GM21576 (cell line): ENCODE data around the gene PLEKHA4.
"Not testable (repeated sequence)": the region's sequence is repeated elsewhere in the genome, so short reads cannot be mapped to it uniquely, and the experiment has no call there.

Source experiments
- ATAC-seq: cut with Tn5 transposase; IDR thresholded peaks from one replicate; pipeline ENCODE4 v1.9.1; 2021; ENCODE audit warnings: mild to moderate bottlenecking, moderate library complexity; ENCODE audit not compliant: unreplicated experiment

Gene PLEKHA4

DNA sequence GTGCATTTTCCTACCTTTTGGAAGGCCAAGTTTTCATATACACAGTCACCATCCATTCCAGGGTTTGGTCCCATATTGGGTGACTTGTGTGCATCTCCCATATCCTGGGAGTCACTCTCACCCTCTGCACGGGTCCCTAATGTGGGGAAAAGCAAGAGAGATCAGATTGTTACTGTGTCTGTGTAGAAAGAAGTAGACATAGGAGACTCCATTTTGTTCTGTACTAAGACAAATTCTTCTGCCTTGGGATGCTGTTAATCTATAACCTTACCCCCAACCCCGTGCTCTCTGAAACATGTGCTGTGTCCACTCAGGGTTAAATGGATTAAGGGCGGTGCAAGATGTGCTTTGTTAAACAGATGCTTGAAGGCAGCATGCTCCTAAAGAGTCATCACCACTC lies 21.1 kb upstream of the PLEKHA4 start:
- ATAC-seq, result not testable (repeated sequence)

DNA sequence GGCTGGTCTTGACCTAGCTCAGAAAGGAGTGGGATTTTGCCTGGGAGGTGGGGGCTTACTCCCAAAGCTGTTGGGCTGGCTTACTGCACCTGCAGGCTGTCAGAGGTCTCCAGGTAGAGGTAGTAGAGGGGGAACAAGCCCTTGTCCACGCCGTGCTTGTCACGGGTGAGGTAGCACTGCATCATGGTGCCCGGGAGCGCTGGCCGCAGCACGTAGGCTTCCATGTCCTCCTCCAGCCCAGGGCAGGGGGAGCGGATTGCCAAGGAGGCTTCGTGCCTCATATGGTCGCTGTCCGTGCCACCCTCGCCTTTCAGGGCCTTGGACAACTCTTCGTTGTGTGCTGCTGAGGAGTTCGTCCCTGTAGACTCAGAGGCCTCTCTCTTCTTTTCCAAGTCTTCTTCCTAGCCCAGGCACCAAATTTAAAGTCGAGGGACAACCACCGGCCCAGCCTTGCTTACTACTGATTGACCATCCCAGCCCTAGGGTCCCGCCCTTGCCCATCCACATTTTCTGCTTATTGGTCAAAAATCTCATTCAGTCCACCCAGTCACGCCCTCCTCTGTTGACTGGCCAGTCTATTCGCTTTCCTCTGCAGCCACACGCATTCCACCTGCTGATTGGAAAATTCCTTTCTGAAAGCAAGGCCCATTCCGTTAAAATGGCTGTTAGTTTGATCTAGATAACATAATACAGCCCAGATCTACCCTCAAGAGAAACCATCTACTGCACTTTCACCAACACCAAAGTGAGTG lies 19.6 kb upstream of the PLEKHA4 start:
- ATAC-seq, result no peak

DNA sequence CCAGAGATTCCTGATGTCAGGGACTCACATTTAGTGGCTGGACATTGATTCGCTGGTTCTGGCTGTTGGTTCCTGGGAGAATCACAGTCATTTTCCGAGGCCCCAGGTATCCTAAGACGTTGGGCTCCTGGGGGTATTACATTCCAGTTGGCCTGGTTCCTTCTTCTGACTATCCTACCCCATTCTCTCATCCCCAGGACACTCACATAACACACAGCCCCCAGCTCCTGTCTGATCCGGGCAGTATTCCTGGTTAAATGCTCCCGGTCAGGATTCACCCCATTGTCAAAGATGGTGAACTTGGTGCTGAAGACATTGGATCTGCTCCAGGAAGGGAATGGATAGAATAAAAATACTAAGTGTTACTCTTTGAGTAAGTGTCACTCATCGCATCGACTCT lies 15.3 kb upstream of the PLEKHA4 start:
- no peak for ATAC-seq

DNA sequence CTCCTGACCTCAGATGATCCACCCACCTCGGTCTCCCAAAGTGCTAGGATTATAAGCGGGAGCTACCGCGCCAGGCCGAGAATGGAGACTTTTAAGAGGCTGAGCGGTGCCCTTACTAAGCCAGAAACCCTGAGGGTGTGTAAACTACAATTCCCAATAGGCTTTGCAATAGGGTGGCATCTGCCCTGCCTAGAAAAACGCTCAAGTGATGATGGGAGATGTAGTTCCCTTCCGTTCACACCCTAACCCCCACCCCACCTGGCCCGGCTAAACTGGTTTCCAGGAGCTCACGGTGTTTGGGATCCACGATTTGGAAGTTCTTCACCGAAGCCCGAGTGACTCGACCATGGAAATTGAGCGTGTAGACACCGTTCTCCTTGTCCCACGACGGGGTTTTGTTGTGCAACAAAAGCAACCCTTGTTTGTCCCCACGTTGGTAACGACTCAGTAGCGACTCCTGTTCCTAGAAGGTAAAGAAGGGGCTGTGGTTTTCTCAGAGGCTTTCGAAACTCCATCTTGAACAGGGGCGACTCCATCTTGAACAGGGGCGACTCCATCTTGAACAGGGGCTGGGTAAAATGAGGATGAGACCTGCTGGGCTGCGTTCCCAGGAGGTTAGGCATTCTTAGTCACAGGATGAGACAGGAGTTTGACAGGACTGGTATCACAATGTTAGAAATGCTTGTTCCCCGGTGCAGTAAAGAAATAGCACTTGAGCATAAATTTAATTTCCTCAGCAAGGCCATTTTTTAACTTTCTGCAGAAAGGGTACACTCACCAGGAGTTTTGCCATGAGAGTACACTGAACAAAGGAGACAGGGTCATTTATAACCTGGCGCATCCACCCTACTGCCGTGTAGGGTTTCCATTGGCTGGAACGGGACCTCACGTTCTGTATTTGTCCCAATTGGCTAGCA lies 13.6 kb upstream of the PLEKHA4 start:
- ATAC-seq, result no peak

DNA sequence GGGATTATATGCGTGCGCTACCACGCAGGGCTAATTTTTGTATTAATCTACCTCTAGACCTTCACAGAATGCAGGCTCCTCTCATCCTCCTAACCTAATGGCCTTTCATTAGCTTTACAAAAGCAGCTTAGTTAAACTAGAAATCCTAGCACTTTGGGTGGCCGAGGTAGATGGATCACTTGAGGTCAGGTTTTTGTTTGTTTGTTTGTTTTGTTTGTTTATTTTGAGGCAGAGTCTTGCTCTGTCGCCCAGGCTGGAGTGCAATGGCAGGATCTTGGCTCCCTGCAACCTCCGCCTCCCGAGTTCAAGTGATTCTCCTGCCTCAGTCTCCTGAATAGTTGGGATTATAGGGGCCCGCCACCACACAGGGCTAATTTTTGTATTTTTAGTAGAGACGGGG lies 11.3 kb upstream of the PLEKHA4 start:
- not testable (repeated sequence) for ATAC-seq

DNA sequence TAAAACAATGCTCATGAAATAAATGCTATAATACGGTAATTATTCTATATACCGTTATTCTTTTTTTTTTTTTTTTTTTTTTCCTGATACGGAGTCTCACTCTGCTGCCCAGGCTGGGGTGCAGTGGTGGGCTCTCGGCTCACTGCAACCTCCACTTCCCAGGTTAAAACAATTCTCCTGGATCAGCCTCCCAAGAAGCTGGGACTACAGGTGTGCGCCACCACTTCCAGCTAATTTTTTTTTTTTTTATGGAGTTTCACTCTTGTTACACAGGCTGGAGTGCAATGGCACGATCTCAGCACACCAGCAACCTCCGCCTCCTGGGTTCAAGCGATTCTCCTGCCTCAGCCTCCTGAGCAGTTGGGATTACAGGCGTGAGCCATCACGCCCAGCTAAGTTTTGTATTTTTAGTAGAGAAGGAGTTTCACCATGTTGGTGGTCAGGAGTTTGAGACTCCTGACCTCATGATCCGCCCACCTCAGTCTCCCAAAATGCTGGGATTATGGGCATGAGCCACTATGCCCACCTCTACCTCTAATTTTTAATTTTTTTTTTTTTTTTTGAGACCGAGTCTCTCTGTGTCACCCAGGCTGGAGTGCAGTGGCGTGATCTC lies 10.7 kb upstream of the PLEKHA4 start:
- no peak for ATAC-seq

DNA sequence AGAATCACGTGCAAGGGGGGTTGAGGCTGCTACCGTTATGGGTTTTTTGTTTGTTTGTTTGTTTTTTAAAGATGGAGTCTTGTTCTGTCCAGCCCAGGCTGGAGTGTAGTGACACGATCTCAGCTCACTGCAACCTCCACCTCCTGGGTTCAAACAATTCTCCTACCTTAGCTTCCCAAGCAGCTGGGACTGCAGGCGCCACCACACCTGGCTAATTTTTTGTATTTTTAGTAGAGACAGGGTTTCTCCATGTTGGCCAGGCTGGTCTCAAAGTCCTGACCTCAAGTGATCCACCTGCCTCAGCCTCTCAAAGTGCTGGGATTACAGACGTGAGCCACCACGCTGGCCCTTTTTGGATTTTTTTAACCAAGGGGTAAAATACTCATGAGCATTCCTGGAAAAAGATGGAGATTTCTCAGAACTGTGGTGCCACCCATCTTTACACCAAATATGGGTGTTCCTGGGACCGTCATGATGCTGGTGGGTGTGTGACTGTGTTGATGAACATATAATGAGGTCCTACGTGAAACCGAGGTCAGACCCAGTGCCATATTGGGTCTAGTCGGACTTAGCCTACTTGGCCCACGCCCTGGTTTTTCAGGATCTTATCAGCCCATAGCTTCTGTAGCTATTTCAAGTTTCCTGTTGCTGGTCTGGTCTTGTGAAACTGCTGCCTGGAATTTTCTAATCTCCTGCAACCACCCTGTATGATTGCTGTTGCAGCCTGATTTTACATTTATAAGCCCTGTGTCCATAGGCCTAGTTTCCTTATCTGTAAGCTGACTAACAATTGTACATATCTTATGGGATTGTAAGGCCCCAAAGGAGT lies 10.0 kb upstream of the PLEKHA4 start:
- ATAC-seq, result no peak

DNA sequence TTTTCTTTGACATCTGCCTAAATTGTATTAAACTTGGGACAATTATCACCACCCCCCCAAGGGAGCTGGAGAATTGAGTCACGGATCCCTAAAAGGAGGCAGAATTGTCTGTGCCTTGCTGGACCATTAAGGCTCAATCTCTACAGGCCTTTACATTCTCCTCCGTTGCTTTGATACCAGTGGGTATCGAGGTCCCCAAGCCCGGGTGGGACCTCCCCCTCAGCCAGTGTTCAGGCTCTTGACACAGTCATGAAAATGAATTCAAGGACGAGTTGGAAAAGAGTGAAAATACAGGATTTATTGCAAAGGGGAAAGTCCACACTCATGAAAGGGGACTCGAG lies 9.4 kb upstream of the PLEKHA4 start:
- no peak for ATAC-seq

DNA sequence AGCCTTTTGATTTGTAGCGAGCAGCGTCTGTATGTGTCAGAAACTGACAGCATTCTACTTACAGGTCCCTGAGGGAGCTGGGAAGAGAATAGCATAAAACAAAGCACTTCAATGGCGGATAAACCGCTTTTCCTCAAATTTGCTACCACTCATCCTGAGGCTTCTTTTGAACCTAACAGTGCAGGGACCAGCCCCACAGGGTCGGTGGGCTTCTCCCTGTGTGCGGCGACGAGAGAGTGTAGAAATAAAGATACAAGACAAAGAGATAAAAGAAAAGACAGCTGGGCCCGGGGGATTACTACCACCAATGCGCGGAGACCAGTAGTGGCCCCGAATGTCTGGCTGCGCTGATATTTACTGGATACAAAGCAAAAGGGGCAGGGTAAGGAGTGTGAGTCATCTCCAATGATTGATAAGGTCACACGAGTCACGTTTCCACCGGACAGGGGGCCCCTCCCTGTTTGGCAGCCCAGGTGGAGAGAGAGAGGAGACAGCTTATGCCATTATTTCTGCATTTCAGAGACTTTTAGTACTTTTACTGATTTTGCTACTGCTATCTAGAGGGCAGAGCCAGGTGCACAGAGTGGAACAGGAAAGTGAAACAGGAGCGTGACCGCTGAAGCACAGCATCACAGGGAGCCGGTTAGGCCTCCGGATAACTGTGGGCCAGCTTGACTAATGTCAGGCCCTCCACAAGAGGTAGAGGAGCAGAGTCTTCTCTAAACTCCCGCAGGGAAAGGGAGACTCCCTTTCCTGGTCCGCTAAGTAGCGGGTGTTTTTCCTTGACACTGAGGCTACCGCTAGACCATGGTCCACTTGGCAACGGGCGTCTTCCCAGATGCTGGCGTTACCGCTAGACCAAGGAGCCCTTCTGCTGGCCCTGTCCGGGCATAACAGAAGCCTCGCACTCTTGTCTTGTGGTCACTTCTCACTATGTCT lies 7.9 kb upstream of the PLEKHA4 start:
- ATAC-seq, result not testable (repeated sequence)

DNA sequence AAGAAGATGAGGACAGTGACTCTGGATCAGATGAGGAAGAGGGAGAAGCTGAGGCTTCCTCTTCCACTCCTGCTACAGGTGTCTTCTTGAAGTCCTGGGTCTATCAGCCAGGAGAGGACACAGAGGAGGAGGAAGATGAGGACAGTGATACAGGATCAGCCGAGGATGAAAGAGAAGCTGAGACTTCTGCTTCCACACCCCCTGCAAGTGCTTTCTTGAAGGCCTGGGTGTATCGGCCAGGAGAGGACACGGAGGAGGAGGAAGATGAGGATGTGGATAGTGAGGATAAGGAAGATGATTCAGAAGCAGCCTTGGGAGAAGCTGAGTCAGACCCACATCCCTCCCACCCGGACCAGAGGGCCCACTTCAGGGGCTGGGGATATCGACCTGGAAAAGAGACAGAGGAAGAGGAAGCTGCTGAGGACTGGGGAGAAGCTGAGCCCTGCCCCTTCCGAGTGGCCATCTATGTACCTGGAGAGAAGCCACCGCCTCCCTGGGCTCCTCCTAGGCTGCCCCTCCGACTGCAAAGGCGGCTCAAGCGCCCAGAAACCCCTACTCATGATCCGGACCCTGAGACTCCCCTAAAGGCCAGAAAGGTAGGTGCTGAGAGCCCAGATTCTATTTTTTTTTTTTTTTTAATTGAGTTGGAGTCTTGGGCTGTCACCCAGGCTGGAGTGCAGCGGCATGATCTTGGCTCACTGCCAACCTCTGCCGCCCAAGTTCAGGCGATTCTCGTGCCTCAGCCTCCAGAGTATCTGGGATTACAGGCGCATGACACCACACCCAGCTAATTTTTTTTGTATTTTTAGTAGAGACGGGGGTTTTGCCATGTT lies 6.1 kb upstream of the PLEKHA4 start:
- no peak for ATAC-seq

DNA sequence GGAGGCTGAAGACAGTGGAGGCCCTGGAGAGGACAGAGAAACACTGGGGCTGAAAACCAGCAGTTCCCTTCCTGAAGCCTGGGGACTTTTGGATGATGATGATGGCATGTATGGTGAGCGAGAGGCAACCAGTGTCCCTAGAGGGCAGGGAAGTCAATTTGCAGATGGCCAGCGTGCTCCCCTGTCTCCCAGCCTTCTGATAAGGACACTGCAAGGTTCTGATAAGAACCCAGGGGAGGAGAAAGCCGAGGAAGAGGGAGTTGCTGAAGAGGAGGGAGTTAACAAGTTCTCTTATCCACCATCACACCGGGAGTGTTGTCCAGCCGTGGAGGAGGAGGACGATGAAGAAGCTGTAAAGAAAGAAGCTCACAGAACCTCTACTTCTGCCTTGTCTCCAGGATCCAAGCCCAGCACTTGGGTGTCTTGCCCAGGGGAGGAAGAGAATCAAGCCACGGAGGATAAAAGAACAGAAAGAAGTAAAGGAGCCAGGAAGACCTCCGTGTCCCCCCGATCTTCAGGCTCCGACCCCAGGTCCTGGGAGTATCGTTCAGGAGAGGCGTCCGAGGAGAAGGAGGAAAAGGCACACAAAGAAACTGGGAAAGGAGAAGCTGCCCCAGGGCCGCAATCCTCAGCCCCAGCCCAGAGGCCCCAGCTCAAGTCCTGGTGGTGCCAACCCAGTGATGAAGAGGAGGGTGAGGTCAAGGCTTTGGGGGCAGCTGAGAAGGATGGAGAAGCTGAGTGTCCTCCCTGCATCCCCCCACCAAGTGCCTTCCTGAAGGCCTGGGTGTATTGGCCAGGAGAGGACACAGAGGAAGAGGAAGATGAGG lies 5.3 kb upstream of the PLEKHA4 start:
- ATAC-seq, result no peak

DNA sequence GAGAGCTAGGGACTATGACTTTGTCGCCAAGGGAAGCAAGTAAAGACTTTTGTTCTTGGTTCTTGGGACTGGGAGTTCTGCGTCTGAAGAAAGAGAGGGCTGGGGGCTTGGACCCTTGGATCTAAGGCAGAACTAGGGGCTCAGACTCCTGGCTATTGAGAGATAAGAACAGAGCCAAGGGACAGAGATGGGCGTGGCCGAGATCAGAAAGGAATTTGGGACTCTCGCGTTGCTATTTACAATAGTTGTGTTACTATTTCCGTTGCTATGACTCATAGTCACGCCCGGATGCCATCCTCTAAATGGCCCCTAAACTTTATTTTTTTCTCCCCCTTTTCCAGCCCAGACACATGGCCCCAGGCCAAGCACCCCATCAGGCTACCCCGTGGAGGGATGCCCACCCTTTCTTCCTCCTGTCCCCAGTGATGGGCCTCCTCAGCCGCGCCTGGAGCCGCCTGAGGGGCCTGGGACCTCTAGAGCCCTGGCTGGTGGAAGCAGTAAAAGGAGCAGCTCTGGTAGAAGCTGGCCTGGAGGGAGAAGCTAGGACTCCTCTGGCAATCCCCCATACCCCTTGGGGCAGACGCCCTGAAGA lies 4.6 kb upstream of the PLEKHA4 start:
- ATAC-seq, result no peak

DNA sequence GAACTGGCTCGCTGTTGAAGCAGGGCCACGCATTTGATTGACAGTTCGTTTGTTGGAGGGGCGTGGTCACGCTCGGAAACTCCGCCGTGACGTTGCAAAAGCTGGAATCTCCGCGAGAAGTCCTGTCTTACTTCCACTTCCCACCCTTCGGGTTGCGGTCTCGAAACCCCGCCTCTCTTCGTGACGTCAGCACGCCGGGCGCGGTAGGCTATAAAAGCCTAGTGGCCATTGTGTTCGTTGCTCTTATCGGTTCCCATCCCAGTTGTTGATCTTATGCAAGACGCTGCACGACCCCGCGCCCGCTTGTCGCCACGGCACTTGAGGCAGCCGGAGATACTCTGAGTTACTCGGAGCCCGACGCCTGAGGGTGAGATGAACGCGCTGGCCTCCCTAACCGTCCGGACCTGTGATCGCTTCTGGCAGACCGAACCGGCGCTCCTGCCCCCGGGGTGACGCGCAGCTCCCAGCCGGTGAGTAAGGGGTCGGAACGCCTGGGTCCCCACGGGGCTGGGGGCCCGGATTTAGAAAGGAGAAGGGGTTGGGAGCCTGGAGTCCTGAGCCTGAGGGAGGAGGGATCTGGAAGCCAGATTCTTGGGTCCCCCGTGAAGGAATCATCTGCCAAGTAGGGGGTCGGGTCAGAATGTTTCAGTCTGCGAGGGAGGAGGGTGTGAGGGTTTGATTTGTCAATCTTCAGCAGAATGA lies 3.9 kb upstream of the PLEKHA4 start, which contains the start of gene PPP1R15A:
PPP1R15A (plus strand) TSS at position 240 of the 702 bp plus-strand sequence. CDS start 813 bp downstream, outside the sequence.
- ATAC-seq, result peak; percentile 50

DNA sequence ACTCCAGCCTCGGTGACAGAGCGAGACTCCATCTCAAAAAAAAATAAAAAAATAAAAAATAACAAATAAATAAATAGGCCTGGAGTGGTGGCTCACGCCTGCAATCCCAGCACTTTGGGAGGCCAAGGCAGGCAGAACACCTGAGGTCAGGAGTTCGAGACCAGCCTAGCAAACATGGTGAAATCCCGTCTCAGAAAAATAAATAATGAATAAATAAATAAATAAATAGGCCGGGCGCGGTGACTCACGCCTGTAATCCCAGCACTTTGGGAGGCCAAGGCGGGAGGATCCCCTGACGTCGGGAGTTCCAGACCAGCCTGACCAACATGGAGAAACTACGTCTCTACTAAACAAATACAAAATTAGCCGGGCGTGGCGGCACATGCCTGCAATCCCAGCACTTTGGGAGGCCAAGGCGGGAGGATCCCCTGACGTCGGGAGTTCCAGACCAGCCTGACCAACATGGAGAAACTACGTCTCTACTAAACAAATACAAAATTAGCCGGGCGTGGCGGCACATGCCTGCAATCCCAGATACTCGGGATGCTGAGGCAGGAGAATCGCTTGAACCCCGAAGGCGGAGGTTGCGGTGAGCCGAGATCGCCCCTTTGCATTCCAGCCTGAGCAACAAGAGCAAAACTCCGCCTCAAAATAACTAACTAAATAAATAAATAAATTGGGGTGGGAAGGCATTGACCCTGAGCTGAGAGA lies 3.2 kb upstream of the PLEKHA4 start:
- ATAC-seq, result not testable (repeated sequence)

DNA sequence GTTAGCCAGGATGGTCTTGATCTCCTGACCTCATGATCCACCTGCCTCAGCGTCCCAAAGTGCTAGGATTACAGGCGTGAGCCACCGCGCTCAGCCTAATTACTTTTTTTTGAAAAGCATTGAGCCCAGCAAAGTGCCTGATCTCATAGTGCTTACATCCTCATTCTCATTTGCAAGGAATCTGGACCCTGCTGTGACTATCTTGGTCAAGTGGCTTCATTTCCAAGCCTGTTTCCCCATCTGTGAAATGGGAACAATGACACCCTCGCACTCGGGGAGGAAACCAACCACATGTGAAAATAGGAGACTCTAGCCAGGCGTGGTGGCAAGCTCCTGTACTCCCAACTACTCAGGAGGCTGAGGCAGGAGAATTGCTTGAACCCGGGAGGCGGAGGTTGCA lies 1.6 kb upstream of the PLEKHA4 start:
- no peak for ATAC-seq

DNA sequence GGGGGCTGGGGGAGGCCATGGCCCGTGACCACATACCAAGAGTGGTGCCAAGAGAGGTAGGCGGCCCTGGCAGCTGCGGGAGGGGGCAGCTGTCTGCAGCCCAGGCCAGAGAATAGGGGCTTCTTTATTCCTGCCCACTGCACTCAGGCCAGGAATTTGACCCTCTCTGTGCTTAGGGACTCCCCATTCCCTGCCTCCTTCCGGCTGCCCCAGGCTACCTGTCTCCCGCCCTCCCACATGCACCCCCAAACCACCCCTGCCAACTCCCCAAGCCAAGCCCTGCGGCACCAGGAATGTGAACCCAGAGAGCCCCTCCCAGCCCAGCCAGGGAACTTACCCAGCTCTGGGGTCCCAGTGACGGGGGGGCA lies 687 bp downstream of the PLEKHA4 start:
- no peak for ATAC-seq
